GM21423 (cell line): ENCODE results near the gene MPRIP.

ENCODE experiments used
- ATAC-seq: cut with Tn5 transposase; IDR thresholded peaks from one replicate; pipeline ENCODE4 v1.9.1; 2021; ENCODE audit warnings: mild to moderate bottlenecking, moderate library complexity; ENCODE audit not compliant: unreplicated experiment

Gene MPRIP

DNA sequence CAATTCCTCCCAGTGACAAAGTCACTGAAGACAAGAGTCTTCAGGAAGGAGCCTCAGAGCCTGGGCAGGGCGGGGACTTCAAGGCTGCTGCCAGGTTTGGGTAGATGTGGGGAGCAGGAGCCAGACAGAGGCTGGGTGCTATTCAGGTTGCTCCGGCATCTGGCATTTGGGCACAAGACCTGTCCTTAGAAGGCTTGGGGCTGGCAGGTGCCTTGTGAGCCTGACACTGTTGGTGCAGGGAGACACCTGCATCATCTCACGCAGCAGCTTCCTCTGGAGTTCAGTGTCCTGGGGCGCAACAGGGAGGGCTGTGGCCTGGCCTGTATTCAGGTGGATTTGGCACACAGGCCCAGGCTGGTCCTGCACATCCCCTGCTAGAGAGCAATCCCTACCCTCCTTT is 65.0 kb downstream of the MPRIP start:
- no peak for ATAC-seq

DNA sequence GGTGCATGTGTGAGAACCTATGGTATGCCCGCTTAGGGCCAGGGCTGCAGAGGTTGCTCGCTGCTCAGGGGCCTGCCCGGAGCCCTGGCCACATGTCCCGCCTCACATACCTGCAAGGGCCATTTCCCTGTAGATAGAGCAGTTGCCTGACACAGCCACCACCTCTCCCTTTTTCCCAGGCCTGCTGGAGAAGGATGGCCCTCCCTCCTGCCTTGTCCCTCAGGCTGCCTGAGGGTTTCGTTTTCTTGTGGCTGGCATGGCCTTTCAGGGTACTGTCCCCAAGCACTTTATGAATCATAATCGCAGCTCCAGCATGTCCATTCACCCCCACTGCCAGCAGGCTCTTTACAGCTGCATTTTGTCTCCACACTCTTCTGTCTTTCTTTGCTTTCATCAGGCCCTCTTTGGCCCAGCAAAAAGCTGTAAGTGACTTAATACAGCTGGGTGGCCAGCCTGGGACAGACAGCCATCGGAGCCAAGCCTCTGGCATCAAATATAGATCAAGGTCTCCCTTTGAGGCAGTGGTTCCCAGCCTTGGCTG is 65.7 kb downstream of the MPRIP start:
- ATAC-seq = no peak

DNA sequence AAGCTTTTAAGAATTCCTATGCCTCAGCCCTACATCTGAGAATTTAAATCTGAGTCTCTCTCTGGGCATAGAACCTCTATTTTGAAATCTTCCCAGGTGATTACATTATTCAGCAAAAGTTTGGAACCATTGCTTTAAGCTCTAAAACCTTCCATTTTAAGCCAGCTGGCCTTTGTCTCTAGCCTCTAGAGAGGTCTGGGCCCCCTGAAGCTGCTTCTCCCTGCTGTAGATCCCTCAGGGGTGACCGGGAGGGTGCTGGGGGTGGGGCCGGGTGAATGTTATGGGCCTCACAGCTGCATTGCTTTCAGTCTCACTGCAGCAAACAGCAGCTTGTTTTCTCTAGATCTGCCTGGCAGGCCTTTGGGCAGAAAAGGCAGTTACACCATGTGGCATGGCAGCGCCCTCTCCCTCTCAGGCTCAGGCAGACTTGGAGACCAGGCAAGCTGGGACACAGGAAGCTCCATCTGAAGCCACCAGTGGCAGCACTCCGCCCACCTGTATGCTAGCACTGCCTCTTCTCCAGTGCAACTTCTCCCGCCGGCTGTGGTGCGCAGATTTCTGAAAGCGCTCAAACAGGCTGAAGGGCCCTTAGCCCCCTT is 66.3 kb downstream of the MPRIP start:
- ATAC-seq = no peak

DNA sequence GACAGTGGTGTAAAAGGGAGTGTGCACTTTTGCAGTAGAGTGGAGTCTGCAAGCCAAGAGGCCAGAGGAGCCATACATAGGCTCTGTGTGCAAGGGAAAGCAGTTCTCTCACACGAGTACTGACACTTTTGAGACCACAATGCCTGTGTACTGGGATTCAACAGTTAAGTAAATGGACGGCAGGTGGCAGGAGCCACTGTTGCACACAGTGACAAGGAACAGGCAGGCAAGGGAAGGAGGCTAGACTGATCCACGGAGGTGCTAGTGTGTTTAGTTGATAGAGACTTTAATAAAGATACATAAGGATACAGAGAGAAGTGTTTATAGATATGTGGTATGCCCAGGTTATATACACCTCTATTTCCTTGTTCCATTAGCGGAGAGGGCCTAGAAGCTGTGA is 67.0 kb downstream of the MPRIP start:
- ATAC-seq = no peak

DNA sequence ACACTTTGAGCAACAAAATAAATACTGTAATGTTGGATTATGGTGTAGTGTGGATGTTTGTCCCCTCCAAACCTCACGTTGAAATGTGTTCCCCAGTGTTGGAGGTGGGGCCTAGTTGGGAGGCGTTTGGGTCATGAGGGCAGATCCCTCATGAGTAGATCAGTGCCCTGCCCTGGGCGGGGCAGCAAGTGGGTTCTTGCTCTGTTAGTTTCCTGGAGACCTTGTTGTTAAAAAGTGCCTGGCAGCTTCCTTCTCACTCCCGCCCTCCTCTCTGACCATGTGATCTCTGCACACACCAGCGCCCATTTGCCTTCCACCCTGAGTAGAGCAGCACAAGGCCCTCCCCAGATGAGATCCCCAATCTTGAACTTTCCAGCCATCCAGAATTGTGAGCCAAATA is 67.7 kb downstream of the MPRIP start:
- no peak for ATAC-seq

DNA sequence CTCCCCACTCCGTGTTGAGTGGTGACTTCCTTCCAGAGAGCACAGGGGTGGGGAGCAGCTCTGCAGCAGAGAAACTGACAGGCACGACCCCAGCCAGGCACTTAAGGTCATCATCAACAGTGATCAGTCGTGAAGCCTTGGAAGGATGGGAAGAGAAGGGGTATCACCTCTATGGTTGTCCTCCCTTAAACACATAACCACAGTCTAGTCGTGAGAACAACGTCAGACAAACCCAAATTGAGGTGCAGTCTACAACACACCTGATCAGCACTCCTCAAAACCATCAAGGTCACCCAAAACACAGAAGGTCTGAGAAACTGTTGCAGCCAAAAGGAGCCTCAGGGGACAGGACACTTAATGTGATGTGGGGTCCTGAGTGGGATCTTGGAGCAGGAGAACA is 68.3 kb downstream of the MPRIP start:
- ATAC-seq = no peak

DNA sequence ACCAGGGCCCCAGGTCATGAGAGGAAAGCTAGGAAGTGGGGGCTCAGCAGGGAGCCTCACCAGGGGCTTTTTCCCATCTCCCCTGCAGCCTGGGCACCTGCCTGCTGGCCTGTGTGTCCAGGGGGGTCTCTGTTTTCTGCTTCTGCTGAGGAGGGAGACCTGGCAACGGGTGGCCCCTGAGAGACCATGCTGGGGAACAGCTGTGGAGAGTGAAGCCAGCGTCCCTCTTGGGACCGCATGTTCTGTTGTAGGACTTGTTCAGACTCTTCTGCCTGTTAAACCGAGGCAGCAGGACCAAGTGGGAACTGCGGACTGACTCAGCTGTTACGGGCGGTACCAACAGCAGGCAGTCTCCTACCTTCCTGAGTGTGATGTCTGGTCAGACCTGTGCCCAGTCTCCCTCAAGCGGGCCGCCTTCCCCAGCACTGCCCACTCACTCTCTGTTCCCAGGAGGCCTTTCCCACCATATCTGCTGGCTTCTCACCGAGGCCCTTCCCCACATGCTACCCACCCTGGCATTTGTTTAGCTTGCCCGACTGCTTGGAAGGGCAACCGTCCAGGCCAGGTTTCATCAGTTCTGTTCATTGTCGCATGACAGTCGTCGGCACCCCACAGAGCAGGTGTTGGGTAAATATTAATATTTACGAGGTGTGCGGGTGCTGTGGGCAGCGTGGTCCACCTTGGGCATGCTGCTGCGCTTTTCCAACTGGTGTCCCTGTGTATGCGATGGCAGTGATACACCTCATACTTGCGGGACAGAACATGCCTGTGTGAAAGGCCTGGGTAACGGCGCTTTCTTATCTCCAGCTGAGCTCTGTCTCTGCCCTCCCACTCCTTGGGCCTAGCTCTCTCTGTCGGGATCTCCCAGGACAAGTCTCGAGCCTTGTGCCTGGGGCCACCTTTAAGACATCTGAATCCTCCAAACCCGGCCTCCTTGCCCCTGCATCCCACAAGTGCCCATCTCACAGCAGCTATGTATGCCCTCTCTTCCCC is 69.4 kb downstream of the MPRIP start:
- no peak for ATAC-seq

DNA sequence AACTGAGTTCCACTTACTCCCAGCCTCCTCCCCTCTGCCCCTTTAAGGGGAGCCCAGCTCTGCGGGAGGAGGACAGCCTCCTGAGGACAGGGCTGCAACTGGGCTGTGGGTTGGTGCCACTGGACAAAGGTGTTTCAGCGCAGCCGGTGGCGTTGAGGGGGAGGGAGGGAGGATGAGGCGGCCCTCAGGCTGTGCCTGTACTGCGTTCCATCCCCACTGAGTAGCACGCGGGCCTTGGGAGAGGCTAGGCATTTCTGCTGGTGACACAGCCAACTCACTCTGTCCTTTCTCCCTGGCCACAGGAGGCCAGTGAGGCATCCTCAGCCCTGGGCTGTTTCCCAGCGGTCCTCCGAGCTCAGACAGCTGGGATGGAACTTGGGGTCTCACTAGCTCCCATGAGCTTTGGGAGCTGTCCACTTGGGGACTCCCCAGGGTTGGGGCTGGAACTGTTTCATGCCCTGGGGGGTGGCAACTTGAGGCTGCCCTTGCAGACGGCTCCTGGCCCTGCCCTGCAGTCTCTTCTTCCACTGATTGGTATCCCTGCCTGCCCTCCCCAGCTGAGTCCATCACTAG is 70.5 kb downstream of the MPRIP start:
- no peak for ATAC-seq

DNA sequence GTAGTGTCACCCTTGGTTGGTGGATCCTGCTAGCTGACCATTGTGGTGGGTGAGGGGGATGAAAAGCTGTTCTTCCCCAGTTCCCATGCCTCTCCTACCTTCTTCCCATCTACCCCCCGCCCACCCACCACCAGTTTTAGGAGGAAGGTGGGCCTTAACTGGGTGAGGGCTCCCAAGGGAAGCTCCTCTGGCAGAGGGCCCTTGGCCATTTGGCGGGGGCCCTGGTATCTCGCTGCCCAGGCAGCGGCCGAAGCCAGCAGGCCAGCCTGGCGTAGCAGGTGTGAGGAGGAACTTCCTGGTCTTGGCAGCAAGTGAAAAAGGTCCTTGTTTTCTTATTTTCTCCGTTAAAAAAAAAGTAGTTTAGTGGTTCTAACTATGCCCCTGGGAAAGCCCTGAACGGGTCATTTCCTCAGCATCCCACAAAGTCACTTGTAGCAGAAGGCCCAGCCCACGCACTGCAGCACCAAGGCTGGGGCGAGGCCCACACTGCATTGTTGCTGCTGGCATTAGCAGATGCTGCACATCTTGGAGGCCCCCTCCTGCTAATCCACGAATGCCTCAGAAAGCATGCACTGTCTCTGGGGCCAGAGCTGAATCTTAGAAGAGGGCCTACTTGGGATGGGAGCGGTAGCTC is 72.5 kb downstream of the MPRIP start:
- ATAC-seq = no peak

DNA sequence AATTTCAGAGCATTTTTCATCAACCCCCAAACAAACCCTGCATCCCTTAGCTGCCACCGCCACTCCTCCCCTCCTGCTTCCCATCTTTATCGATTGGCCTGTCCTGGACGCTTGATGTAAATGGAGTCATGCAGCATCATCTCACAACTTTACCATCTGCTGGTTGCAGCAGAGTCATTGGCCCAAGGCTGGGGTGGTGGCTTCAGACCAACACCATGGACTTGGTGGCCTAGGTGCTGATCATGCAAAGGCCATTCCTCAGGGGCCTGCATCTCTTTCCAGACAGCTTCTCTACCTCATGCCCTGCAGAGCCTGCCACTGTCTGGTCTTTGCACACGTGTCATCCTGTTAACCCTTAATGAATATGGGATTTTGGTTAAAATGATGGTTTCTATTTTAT is 73.4 kb downstream of the MPRIP start:
- ATAC-seq = no peak

DNA sequence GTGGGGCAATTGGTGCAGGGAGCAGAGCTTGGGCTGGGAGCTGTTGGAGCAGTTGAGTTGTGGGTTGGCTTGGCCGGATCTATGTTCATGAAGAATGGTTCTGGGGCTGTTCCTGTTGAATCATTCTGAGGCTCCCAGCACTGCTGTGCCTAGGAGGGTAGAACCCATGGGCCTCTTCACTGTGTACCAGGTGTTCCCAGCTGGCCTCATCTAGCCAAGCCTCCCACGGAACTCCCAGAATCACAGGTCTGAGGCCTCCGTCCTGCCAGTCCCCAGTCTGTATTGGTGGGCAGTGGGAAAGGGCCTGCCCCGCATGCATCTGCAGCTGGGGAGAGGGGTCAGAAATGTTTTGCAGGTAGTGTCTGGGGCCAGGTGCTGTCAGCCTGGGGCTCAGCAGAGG is 74.1 kb downstream of the MPRIP start:
- no peak for ATAC-seq

DNA sequence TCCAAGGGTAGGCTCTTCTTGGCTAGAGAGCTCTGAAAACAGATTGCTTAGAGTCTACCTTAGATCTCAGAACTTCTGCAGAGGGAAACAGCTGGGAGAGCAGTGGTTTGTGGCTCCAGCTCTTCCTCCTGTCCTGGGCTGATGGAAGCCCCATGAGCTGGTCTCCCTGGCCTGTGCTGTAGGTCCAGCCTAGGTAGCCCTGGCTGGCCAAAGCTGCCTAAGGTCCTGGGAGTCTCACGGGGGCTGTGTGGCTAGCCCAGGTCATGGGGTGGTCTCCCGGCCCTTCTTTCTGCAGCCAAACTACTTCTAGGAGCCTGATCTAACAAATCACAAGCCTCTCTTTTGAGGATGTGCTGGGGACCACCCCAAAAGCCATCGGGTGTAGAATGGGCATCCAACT is 75.7 kb downstream of the MPRIP start:
- no peak for ATAC-seq

DNA sequence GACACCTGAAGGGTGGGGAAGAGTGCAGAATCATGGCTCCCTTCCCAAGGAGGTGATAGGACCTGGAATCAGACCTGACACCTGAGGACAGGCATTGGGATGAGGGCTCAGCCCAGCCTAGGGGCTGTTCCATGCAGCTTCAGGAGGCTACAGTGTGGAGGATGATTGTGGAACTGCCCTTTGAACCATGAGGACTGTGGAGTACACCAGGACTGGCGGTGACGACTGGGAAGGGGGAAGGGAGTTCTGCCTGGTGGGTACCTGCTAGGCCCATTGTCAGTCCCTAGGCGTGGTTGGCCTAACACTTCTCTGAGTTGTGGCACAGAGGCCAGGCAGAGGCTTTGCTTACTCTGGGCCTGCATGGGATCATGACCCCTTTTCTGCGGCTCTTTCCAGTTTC is 76.1 kb downstream of the MPRIP start:
- ATAC-seq = no peak

DNA sequence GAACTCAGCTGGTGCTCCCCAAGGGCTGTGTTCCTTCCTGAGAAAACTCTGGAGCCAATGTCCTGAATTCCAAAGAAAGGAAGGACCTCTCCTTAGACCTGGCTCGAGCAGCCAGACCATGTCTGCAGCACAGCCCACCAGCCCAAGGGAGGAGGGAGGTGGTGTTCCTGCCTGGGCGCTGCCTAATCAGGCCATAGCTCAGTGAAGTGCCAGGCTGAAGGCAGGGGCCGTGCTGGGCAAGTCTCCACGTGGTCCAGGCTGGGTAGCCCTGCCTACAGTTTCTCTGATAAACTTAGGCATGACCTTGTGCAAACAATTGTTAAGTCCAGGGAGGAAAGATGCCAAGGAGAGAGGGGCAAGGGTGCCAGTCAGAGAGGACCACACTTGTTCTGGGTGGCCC is 76.8 kb downstream of the MPRIP start:
- ATAC-seq = no peak

DNA sequence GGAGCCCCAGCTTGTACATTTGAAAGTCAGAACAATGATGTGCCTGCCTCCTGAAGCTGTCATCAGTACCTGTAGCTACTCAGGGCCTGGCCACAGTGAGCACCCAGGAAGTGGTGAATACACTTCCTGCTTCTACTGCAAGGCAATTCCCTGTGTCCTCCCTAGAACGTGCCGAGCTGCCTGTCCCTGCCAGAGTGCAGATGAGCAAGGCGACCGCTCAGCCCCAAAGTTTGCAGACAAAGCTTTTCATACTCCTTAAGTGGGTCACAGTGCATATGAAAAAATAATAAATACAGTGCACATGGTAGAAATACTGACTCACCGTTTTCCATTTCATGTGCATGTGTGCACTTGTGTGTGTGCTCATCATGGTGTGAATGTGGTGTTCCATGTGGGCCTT is 77.3 kb downstream of the MPRIP start:
- peak; percentile 58 for ATAC-seq

DNA sequence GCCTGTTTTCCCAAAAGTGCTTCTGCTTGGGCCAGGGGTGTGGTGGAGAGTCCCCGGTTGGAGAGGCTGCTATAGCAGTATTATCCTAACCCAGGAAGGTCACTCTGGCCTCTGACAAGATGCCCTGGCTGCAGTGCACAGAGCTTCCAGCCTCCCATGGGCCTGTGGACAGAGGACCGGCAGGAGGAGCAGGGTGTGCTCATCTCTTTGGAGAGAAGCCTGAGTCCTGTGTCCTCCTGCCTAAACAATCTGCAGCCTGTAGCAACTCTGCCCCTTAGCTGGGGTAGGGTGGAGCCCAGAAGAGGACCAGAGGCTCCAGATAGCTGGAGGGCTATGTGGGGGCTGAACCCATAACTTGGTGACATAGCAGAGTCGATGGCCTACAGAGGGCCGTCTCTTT is 78.0 kb downstream of the MPRIP start:
- ATAC-seq = no peak

DNA sequence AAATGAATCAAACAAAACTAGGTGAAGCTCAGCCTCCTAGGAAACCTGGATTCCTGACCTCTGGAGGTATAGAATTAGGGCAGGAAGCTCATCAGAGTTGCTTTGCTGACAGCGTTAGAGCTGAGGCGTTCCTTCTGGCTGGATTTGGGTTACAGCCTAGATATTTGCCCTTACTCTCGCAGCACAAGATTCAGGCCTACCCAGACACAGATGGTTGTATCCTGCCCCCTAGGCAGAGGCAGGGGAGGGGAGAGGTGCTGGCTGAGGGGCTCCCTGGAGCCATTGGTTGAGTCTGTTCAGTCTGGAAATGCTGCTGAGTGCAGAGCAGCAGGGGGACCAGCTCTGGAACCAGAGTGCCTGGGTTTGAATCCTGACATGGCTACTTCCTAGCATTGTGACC is 78.4 kb downstream of the MPRIP start:
- ATAC-seq = no peak

DNA sequence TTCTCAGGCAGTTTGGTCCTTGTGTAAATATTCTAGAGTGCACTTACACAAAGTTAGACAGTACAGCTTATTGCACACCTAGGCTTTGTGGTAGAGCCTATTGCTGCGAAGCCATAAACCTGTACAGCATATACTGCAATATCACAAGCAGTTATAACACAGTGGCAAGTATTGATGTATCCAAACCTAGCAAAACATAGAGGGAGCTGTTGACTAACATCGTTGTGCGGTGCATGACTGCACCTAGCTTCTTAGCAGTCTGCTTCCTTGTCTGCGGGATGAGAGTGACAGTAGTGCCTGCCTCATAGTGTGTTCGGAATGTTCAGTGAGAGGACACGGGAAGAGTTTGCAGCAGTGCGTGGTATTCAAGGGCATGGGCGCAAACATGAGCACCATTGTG is 78.9 kb downstream of the MPRIP start:
- no peak for ATAC-seq

DNA sequence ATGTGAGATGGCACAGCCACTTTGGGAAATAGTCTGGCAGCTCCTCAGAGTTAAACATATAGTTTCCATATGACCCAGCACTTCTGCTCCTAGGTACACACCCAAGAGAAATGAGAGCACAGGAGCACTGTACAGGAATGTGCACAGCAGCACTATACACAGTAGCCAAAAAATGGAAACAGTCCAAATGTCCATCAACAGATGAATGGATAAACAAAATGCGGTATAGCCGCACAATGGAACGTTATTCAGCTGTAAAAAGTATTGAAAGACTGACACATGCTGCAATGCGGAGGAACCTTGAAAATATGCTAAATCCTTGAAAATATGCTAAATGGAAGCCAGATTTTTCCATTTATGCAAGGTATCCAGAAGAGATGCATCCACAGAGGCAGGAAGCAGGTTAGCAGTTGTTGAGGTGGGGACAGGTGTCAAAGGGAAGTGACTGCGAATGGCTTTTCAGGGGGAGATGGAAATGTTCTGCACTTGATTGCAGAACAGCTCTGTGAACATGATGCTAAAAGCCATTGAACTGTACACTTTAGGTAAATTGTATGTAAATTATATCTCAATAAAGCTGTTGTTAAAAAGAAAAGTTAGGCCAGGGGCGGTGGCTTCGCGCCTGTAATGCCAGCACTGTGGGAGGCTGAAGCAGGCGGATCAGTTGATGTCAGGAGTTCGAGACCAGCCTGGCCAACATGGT is 80.7 kb downstream of the MPRIP start:
- no peak for ATAC-seq

DNA sequence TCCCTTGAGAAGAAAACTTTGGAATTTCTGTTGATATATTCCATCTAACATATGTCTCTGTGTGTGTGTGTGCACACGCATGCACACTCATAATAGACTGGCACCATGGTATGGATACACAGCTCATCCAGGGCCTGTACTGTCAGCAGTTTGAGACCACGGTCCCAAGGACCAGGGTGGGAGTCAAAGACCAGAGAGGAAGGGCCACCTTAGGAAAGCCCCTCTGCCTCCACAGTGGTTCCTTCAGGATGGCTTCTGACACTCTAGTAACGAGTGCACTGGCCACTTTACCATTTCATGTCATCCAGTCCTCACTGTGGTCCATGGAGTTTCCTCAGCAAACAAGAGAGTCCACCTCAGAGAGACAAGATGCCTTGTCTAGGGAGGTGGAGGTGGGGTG is 82.1 kb downstream of the MPRIP start:
- ATAC-seq = no peak
